ENCODE results near the gene APBB2.

Gene APBB2

DNA sequence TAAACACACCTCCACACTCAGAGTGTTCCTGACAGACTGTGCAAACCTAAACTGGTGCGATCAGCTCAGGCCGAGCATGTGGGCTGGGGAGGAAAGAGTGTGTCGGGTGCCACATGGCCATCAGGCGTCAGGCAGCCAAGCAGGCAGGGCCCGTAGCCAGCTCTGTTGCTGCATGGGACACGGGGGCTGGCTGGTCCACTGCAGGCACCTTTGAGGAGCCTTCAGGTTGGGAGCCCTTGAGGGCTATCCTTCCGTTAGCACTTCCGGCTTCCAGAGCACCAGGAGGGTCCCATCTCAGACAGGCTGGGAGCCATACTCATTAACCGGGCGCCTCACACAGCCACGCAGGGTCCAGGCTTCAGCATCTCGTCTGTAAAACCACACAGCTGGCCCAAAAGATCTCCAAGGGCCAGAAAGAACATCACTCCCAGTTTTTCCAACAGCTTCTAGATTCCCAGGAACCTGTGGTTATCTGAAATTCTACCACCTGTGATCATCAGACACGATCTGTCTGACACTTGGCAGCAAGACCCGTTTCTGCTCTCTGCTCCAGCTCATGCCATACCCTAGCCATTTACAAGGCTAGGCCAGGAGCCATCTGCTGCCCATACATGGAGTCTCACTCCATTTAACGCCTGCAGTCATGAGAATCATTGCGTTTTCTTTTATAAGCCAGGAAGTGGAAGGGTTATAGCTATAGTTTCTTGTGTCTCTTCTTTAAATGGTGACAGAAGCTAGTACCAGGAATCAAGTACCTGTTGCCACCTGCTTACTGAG, 377.1 kb downstream of the APBB2 start:
- no peak overlapping the region for H3K4me3 ChIP-seq (ENCODE audit: insufficient read depth, low read depth, low read length, poor library complexity, severe bottlenecking)
- H3K27me3 ChIP-seq (replicated peaks; ENCODE audit: control insufficient read depth, insufficient read depth, low read length, poor library complexity, severe bottlenecking) = no peaks in the 10 kb centered on the region
- H3K27ac ChIP-seq (ENCODE audit: insufficient read depth, low read length, poor library complexity, severe bottlenecking) = no peak overlapping the region
- no peaks in the 10 kb centered on the region for H3K4me1 ChIP-seq (ENCODE audit: control insufficient read depth, insufficient read depth, low read length, poor library complexity, severe bottlenecking)
- no peaks in the 10 kb centered on the region for H3K9me3 ChIP-seq (ENCODE audit: control insufficient read depth, low read length)
- no peak for DNase-seq
- H3K36me3 ChIP-seq (ENCODE audit: control insufficient read depth, insufficient read depth, low read length) = no peaks in the 10 kb centered on the region

DNA sequence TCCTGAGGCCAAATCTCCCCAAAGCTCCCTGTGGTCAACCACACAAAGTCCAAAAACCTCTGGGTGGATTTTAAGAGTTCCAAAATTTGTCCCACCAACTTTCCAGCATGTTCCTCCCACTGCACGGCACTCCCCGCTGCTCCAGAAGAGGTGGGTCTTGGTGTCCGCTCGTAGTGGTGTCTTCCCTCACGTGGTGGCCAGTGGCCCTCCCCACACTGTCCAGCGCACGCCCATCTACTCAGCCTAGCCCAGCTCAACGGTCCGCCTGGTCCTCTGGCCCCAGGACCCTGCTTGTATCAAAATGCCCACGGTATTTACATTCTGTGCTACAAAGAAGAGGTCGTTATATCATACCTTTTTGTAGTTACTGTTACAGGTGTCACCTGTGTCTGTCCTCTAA, 381.1 kb downstream of the APBB2 start:
- no peak for DNase-seq

GRCh38 chr4:40832175-40832574, 382.2 kb downstream of the APBB2 start:
- H3K27ac ChIP-seq (ENCODE audit: insufficient read depth, low read length, poor library complexity, severe bottlenecking) = no peak overlapping the region
- no peaks in the 10 kb centered on the region for H3K4me1 ChIP-seq (ENCODE audit: control insufficient read depth, insufficient read depth, low read length, poor library complexity, severe bottlenecking)
- no peaks in the 10 kb centered on the region for H3K36me3 ChIP-seq (ENCODE audit: control insufficient read depth, insufficient read depth, low read length)

More for the DNA sequence above, 381.1 kb downstream of the APBB2 start:
- no peaks in the 10 kb centered on the region for H3K36me3 ChIP-seq (ENCODE audit: control insufficient read depth, insufficient read depth, low read length)
- no peaks in the 10 kb centered on the region for H3K4me1 ChIP-seq (ENCODE audit: control insufficient read depth, insufficient read depth, low read length, poor library complexity, severe bottlenecking)
- no peak overlapping the region for H3K4me3 ChIP-seq (ENCODE audit: insufficient read depth, low read depth, low read length, poor library complexity, severe bottlenecking)
- H3K9me3 ChIP-seq (ENCODE audit: control insufficient read depth, low read length) = no peaks in the 10 kb centered on the region
- H3K27ac ChIP-seq (ENCODE audit: insufficient read depth, low read length, poor library complexity, severe bottlenecking) = no peak overlapping the region
- H3K27me3 ChIP-seq (replicated peaks; ENCODE audit: control insufficient read depth, insufficient read depth, low read length, poor library complexity, severe bottlenecking) = no peaks in the 10 kb centered on the region

GRCh38 chr4:40831146-40831907, 383.0 kb downstream of the APBB2 start:
- Histone ChIP-seq H3K4me3 (ENCODE audit: insufficient read depth, low read depth, low read length, poor library complexity, severe bottlenecking) (no peak overlapping the region), H3K36me3 (ENCODE audit: control insufficient read depth, insufficient read depth, low read length) (no peaks in the 10 kb centered on the region), H3K9me3 (ENCODE audit: control insufficient read depth, low read length) (no peaks in the 10 kb centered on the region), H3K4me1 (ENCODE audit: control insufficient read depth, insufficient read depth, low read length, poor library complexity, severe bottlenecking) (no peaks in the 10 kb centered on the region), H3K27me3 (replicated peaks; ENCODE audit: control insufficient read depth, insufficient read depth, low read length, poor library complexity, severe bottlenecking) (no peaks in the 10 kb centered on the region), H3K27ac (ENCODE audit: insufficient read depth, low read length, poor library complexity, severe bottlenecking) (no peak overlapping the region)
- DNase-seq = no peak

More at GRCh38 chr4:40832175-40832574, 382.2 kb downstream of the APBB2 start:
- Histone ChIP-seq H3K9me3 (ENCODE audit: control insufficient read depth, low read length) (no peaks in the 10 kb centered on the region), H3K4me3 (ENCODE audit: insufficient read depth, low read depth, low read length, poor library complexity, severe bottlenecking) (no peak overlapping the region), H3K27me3 (replicated peaks; ENCODE audit: control insufficient read depth, insufficient read depth, low read length, poor library complexity, severe bottlenecking) (no peaks in the 10 kb centered on the region)
- DNase-seq = no peak

DNA sequence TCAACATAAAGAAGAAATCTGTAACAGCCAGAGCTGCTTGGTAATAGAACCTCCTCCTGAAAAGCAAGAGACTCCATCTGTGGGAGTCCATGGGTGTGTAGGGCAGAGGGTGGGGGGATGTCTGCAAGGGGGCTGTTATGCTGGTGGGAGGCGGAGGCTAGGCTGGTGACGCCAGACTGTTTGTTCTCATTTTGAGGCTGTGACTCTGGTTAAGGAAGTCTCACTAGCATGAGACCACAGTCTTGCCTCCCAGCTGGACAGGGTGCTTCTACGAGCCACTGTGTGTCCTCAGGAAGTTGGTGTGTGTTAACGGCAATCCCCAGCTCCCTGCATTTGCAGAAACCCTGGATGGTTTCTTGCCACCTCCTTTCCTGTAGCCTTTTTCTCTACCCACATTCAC, 384.8 kb downstream of the APBB2 start:
- H3K9me3 ChIP-seq (ENCODE audit: control insufficient read depth, low read length) = no peaks in the 10 kb centered on the region
- no peak for DNase-seq
- no peaks in the 10 kb centered on the region for H3K27me3 ChIP-seq (replicated peaks; ENCODE audit: control insufficient read depth, insufficient read depth, low read length, poor library complexity, severe bottlenecking)
- H3K27ac ChIP-seq (ENCODE audit: insufficient read depth, low read length, poor library complexity, severe bottlenecking) = no peak overlapping the region
- H3K36me3 ChIP-seq (ENCODE audit: control insufficient read depth, insufficient read depth, low read length) = no peaks in the 10 kb centered on the region
- no peaks in the 10 kb centered on the region for H3K4me1 ChIP-seq (ENCODE audit: control insufficient read depth, insufficient read depth, low read length, poor library complexity, severe bottlenecking)
- H3K4me3 ChIP-seq (ENCODE audit: insufficient read depth, low read depth, low read length, poor library complexity, severe bottlenecking) = no peak overlapping the region

DNA sequence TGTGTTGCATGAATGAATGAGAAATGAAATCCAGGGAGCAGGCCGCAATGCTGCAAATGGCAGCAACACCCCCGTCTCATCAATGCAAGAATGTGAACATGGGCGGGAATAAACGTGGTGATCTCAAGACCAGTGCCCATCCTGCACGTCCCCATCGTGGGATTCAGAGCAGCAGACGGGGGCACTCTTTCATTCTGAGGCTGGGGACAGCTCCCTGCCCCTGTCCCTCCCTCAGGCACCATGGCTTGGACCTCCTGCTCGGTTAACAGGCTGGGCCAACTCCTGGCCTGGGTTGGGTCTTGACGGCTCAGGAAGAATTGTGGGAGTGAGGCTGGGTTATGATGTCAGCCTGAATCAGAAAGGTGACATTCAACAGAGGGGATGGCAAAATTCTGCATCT, 385.7 kb downstream of the APBB2 start:
- no peaks in the 10 kb centered on the region for H3K36me3 ChIP-seq (ENCODE audit: control insufficient read depth, insufficient read depth, low read length)
- DNase-seq = no peak

GRCh38 chr4:40827758-40828157, 386.6 kb downstream of the APBB2 start:
- Histone ChIP-seq H3K4me3 (ENCODE audit: insufficient read depth, low read depth, low read length, poor library complexity, severe bottlenecking) (no peak overlapping the region), H3K4me1 (ENCODE audit: control insufficient read depth, insufficient read depth, low read length, poor library complexity, severe bottlenecking) (no peaks in the 10 kb centered on the region), H3K36me3 (ENCODE audit: control insufficient read depth, insufficient read depth, low read length) (no peaks in the 10 kb centered on the region), H3K27me3 (replicated peaks; ENCODE audit: control insufficient read depth, insufficient read depth, low read length, poor library complexity, severe bottlenecking) (no peaks in the 10 kb centered on the region), H3K27ac (ENCODE audit: insufficient read depth, low read length, poor library complexity, severe bottlenecking) (no peak overlapping the region), H3K9me3 (ENCODE audit: control insufficient read depth, low read length) (no peaks in the 10 kb centered on the region)
- no peak for DNase-seq

More for the DNA sequence above, 385.7 kb downstream of the APBB2 start:
- H3K9me3 ChIP-seq (ENCODE audit: control insufficient read depth, low read length) = no peaks in the 10 kb centered on the region
- H3K27me3 ChIP-seq (replicated peaks; ENCODE audit: control insufficient read depth, insufficient read depth, low read length, poor library complexity, severe bottlenecking) = no peaks in the 10 kb centered on the region
- H3K27ac ChIP-seq (ENCODE audit: insufficient read depth, low read length, poor library complexity, severe bottlenecking) = no peak overlapping the region
- no peak overlapping the region for H3K4me3 ChIP-seq (ENCODE audit: insufficient read depth, low read depth, low read length, poor library complexity, severe bottlenecking)
- no peaks in the 10 kb centered on the region for H3K4me1 ChIP-seq (ENCODE audit: control insufficient read depth, insufficient read depth, low read length, poor library complexity, severe bottlenecking)

DNA sequence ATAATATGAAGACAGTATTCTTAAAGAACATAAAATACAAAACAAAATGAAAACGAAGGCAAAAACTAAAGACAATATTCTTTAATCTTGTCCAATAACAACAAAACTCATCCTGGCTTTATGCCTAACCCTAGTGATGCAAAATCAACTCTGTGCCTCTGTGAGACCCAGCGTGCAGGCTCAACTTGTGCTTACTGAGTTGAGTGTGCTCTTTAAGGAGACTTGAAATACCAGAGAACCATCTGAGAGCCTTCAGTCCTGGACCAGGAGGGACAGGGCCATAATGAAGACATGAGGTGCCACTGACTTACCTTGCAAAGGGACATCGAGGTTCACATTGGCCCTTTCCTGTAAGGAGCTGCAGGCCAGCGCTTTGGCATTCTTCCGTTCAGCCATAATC, 387.5 kb downstream of the APBB2 start:
- Histone ChIP-seq H3K36me3 (ENCODE audit: control insufficient read depth, insufficient read depth, low read length) (no peaks in the 10 kb centered on the region), H3K27me3 (replicated peaks; ENCODE audit: control insufficient read depth, insufficient read depth, low read length, poor library complexity, severe bottlenecking) (no peaks in the 10 kb centered on the region), H3K4me1 (ENCODE audit: control insufficient read depth, insufficient read depth, low read length, poor library complexity, severe bottlenecking) (no peaks in the 10 kb centered on the region), H3K9me3 (ENCODE audit: control insufficient read depth, low read length) (no peaks in the 10 kb centered on the region), H3K4me3 (ENCODE audit: insufficient read depth, low read depth, low read length, poor library complexity, severe bottlenecking) (no peak overlapping the region), H3K27ac (ENCODE audit: insufficient read depth, low read length, poor library complexity, severe bottlenecking) (no peak overlapping the region)
- DNase-seq = no peak

- Histone ChIP-seq H3K4me3 (ENCODE audit: insufficient read depth, low read depth, low read length, poor library complexity, severe bottlenecking) (no peak overlapping the region), H3K27ac (ENCODE audit: insufficient read depth, low read length, poor library complexity, severe bottlenecking) (no peak overlapping the region), H3K4me1 (ENCODE audit: control insufficient read depth, insufficient read depth, low read length, poor library complexity, severe bottlenecking) (no peaks in the 10 kb centered on the region), H3K36me3 (ENCODE audit: control insufficient read depth, insufficient read depth, low read length) (no peaks in the 10 kb centered on the region), H3K9me3 (ENCODE audit: control insufficient read depth, low read length) (no peaks in the 10 kb centered on the region), H3K27me3 (replicated peaks; ENCODE audit: control insufficient read depth, insufficient read depth, low read length, poor library complexity, severe bottlenecking) (no peaks in the 10 kb centered on the region)
- DNase-seq = no peak
Observed at GRCh38 chr4:40825014-40825838, 389.1 kb downstream of the APBB2 start.
